ENCODE measurements around the gene ORM2.

ORM2 gene

GRCh38 chr9:114310471-114311450 is 18.9 kb upstream of the ORM2 start:
- H3K4me3 ChIP-seq (ENCODE audit: low read depth, low read length): no peak overlapping the region
- TF ChIP-seq CTCF (IDR thresholded peaks at IDR 0.05; ENCODE audit: control insufficient read depth, extremely low read depth, insufficient read depth): no peak
- DNase-seq (ENCODE audit: low read depth): no peak

GRCh38 chr9:114311571-114312512 is 17.8 kb upstream of the ORM2 start:
- DNase-seq (ENCODE audit: low read depth): no peak
- TF ChIP-seq CTCF (IDR thresholded peaks at IDR 0.05; ENCODE audit: control insufficient read depth, extremely low read depth, insufficient read depth): no peak
- no peak overlapping the region for H3K4me3 ChIP-seq (ENCODE audit: low read depth, low read length)

GRCh38 chr9:114312513-114312875 is 17.2 kb upstream of the ORM2 start:
- DNase-seq (ENCODE audit: low read depth): no peak
- no peak for TF ChIP-seq CTCF (IDR thresholded peaks at IDR 0.05; ENCODE audit: control insufficient read depth, extremely low read depth, insufficient read depth)
- H3K4me3 ChIP-seq (ENCODE audit: low read depth, low read length): no peak overlapping the region

- TF ChIP-seq CTCF (IDR thresholded peaks at IDR 0.05; ENCODE audit: control insufficient read depth, extremely low read depth, insufficient read depth): no peak
- no peak overlapping the region for H3K4me3 ChIP-seq (ENCODE audit: low read depth, low read length)
- no peak for DNase-seq (ENCODE audit: low read depth)
Measured at GRCh38 chr9:114313186-114313585, 16.5 kb upstream of the ORM2 start.

- no peak for TF ChIP-seq CTCF (IDR thresholded peaks at IDR 0.05; ENCODE audit: control insufficient read depth, extremely low read depth, insufficient read depth)
- H3K4me3 ChIP-seq (ENCODE audit: low read depth, low read length): no peak overlapping the region
- DNase-seq (ENCODE audit: low read depth): no peak
Measured at GRCh38 chr9:114314256-114314867, 15.3 kb upstream of the ORM2 start.

DNA sequence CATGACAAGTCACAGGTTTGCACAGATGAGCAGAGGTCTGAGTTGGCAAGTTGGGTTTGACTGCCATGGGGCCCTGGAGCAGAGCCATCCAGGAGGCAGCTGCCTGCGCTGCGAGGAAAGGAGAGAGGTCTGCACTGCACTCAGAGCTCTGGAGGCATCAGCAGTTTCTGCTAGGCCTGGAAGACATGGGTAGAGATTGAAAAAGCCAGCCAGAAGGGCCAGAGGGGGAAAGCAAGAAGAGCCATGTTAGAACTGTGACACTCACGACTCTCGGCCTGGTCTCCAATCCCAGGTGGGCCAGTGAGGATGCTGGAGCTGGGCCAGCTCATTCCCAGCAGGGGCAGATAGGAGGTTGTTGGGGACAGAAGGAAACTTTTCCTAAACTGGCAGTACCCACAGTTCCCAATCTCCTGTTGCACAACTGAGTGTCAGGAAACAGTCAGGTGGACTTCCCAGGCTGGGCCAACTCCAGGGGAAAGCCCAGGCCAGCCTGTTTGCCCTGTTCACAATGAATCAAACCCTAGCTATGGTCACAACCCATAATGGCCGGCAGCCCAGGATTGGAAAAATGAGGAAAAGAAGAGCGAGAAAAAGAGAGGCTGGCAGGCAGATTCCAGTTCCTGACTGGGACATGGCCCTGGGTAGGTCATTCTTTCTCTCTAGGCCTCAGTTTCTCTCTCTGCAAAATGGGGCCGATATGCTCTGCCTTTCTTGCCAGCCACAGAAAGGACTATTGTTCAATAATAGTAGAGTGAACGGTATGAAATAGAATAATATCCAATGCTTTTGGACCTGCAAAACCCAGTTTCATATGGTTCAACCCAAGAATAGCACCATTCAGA is 14.6 kb upstream of the ORM2 start:
- no peak overlapping the region for H3K4me3 ChIP-seq (ENCODE audit: low read depth, low read length)
- no peak for TF ChIP-seq CTCF (IDR thresholded peaks at IDR 0.05; ENCODE audit: control insufficient read depth, extremely low read depth, insufficient read depth)
- DNase-seq (ENCODE audit: low read depth): no peak

Measured in LNCaP clone FGC (cell line).